ENCODE results near the gene MYL7.

DNA sequence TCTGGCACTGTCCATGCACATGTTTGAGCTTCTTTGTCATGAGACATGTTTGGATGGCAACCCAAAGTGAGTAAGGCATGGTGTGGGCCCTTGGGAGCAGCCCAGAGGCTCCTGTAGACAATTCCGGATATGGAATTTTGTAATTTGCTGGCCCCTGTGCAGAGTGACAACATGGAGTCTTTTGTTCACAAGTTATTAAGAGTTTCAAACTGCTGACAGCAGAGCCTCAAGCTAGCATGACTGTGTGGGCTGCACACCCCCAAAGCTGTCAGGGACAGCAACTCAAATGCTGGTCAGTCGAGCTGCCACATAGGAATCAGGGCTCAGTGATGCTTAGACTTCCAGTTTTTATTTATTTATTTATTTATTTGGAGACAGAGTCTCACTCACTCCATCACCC, 7.0 kb upstream of the MYL7 start:
- TF ChIP-seq EP300 (IDR thresholded peaks at IDR 0.05), result no peak
- TF ChIP-seq, protein P1, sequence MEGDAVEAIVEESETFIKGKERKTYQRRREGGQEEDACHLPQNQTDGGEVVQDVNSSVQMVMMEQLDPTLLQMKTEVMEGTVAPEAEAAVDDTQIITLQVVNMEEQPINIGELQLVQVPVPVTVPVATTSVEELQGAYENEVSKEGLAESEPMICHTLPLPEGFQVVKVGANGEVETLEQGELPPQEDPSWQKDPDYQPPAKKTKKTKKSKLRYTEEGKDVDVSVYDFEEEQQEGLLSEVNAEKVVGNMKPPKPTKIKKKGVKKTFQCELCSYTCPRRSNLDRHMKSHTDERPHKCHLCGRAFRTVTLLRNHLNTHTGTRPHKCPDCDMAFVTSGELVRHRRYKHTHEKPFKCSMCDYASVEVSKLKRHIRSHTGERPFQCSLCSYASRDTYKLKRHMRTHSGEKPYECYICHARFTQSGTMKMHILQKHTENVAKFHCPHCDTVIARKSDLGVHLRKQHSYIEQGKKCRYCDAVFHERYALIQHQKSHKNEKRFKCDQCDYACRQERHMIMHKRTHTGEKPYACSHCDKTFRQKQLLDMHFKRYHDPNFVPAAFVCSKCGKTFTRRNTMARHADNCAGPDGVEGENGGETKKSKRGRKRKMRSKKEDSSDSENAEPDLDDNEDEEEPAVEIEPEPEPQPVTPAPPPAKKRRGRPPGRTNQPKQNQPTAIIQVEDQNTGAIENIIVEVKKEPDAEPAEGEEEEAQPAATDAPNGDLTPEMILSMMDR (IDR thresholded peaks at IDR 0.05), result no peak
- no peak for TF ChIP-seq POLR2A (IDR thresholded peaks at IDR 0.05)
